Cerebellar cortex (tissue), 1 donor: ENCODE data around the gene EFNA4.
A peak's percentile ranks its signal among the peaks of the same experiment; 100 is the strongest.
"Not testable (repeated sequence)": the region's sequence is repeated elsewhere in the genome, so short reads cannot be mapped to it uniquely, and the experiment has no call there.

ENCODE experiments used
- DNase-seq: peaks from one replicate; pipeline ENCODE4 v3.0.0-alpha.2; 2015; ENCODE audit warnings: low spot score

Gene EFNA4

DNA sequence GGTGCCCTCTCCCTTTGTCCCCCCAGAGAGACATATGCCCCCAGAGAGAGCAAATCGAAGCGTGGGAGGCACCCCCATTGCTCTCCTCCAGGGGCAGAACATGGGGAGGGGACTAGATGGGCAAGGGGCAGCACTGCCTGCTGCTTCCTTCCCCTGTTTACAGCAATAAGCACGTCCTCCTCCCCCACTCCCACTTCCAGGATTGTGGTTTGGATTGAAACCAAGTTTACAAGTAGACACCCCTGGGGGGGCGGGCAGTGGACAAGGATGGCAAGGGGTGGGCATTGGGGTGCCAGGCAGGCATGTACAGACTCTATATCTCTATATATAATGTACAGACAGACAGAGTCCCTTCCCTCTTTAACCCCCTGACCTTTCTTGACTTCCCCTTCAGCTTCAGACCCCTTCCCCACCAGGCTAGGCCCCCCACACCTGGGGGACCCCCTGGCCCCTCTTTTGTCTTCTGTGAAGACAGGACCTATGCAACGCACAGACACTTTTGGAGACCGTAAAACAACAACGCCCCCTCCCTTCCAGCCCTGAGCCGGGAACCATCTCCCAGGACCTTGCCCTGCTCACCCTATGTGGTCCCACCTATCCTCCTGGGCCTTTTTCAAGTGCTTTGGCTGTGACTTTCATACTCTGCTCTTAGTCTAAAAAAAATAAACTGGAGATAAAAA is 23.5 kb downstream of the EFNA4 start:
- no peak for DNase-seq

GRCh38 chr1:155091071-155092051 is 27.8 kb downstream of the EFNA4 start:
- peak; percentile 73 for DNase-seq

- no peak for DNase-seq
These were observed 28.6 kb downstream of the EFNA4 start for GRCh38 chr1:155092131-155092530.

DNA sequence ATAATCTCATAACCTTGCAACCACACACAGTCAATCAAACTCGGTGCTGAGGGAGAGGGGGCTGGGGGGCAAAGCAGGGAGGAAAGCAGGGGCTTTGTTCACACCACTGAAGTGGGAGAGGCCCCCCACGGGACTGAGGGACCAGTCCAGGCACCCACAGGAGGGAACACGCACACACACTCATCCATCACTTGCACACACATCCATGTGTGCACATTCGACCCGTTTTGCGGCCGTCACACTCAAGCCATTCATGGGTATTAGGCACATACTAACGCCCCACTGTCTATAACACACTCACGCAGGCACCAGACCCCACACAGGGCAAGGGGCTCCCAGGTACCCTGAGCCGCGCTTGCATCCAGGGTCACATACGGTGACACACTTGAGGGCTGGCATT is 29.1 kb downstream of the EFNA4 start:
- no peak for DNase-seq

DNA sequence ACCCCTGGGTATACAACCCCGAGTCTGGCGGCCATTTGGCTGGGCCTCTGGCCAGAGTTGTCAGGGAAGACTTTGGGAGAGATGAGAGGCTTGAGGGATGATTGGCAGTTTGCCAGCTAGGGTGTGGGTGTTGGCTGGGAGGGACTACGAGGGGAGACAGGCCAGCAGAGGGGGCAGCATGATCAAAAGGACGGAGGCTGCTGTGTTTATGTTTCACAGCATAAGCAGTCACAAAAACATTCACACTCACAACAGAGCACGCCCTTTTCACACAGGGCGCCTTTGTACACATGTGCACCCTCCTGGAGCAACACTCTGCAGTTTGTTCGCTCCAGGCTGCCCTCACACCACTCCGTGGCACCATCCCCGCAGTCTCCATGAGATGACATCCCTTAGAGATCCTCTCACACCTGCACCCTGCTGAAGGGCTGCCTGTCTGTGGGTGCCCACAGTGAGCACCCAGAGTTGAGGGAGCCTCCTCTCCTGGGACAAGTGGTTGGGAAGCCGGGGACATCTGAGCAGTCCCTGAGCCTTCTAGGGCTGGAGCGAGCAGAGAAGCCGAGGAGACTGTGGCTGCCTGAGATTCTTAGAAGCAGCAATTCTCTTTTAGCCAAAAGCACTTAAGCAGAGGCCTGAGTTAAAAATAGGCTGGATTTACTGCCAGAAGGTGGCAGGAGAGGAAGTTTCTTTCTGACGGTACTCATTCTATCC is 30.5 kb downstream of the EFNA4 start:
- DNase-seq: peak; percentile 70

- no peak for DNase-seq
These were observed 31.0 kb downstream of the EFNA4 start for GRCh38 chr1:155094622-155094948.

- DNase-seq: no peak
These were observed 35.8 kb downstream of the EFNA4 start for GRCh38 chr1:155099331-155099730.

- DNase-seq: no peak
These were observed 39.8 kb downstream of the EFNA4 start for GRCh38 chr1:155103325-155103724.

- no peak for DNase-seq
These were observed 41.3 kb downstream of the EFNA4 start for GRCh38 chr1:155104605-155105534.

DNA sequence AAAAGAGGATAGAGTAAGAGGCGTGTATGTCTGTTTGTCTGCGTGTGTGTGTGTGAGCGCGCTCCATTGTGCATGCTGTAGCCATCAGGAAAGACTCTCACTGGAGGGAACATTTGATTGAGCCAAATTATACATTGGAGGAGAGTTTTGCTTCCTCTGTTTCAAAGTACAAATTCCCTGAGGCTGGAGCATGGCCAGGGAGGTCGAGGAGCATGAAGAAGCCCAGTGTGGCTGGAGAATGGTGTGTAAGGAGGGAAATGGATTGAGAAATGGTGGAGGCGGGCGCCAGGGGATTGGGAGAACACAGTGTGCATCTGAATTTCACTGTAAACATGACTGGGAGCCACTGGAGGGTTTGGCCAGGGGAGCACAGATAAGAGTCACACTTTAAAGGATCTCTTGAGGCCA is 42.1 kb downstream of the EFNA4 start:
- no peak for DNase-seq

DNA sequence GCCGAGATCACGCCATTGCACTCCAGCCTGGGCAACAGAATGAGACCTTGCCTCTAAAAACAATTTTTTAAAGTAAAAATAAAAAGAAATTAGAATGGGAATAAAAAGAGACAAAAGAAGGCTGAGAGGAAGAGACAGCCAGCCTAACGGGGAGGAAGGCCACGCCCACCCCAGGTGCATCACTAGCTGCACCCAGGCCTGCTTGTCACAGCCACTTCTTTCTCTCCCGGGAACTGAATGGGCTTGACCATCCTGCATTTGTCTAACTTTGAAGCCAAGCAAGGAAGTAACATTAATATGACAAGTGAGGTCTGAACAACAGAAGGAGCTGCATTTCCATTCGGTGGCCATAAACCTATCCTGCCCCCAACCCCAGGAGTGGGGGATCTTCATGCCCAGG is 43.3 kb downstream of the EFNA4 start:
- DNase-seq: no peak

DNA sequence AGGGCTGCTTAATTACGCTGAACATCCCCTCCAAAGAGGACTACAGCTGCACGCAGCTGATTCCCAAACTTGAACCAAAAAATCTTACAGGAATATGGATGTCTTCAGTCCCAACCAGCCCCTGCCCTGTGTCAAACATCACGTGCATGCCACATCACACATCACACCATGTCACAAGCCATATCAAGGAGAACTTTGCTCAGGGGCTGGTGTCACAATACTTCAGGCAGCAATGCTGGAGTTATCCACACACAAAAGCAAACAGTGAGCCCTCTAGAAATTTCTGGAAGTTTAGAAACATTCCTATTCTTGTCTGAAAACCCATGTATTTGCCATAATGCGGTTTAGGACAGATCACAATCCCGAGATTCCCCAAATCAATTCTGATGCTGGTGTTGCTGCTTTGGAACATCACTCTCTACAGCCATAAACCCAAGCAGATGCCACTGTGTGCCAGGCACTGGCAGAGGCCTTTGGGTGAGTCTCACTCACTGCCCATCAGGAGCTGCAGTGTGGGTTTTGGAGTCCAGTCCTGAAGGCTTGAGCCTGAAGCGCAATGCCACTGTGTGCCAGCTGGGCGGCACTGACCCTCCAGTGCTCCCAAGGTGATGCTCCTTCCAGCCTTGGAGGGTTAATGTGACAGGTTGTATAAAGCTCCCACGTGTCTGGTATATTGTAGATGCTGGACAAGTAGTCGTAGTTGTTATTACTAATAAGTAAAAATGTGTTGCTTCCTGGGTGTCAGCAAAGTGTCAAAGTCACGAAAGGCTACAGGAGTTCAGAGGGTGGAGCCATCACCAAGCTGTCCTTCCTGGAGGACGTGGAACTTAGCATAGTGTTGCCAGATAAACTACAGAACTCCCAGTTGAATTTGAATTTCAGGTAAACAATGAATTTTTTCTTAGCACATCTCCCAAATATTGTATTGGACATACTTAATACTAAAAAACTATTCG is 44.0 kb downstream of the EFNA4 start:
- no peak for DNase-seq

DNA sequence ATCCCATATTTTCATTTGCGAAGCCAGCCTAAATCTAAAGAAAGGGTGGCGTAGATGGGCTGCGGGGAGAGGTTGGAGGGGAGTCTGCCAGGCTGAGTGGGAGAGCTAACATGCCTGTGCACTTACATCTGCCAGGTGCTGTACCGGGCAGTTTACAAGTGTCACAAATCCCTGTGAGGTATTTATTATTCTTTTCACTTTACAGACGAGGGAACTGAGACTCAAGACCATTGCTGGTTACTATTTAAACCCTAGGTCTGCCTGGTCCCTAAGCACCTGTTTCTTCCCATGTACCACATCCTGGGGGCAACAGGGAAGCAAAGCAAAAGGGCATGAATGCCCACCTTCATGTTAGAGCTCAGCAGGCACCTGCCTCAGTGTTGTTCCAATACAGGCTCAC is 44.8 kb downstream of the EFNA4 start:
- DNase-seq: no peak

DNA sequence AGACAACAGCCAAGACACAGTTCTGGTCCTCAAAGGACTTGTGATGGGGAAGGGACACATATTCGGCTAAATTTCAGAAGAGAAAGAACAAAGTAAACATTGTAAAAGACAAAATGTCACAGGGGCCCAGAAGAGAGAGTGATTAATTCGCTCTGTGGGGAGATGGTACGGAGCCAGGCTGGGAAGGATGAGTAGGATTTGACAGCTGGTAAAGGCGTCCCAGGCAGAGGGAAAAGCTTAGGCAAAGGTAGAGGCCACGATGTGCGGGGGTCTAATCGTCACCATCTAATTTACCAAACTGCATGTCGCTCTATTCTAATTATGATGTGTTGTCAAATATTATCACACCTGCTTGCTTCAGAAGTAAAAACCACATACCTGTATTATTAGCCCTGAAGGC is 46.8 kb downstream of the EFNA4 start:
- DNase-seq: no peak

DNA sequence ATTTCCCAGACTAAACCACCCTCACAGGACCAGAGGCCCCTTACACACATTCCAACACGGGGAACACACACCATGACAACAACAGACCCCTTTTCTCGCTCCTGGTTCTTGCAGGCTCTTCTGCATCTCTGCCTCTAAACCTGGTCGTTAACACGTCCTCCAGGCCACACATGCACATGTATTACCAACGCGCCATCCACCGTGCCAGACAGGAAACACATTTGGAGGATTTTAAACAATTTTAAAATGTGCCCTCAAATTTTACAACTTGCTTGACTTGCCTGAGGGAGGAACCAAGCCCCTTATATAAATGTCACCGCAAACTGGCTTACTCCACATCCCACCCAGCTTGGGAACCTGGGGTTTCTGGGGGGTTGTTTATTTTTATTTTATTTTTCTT is 47.3 kb downstream of the EFNA4 start:
- no peak for DNase-seq

DNA sequence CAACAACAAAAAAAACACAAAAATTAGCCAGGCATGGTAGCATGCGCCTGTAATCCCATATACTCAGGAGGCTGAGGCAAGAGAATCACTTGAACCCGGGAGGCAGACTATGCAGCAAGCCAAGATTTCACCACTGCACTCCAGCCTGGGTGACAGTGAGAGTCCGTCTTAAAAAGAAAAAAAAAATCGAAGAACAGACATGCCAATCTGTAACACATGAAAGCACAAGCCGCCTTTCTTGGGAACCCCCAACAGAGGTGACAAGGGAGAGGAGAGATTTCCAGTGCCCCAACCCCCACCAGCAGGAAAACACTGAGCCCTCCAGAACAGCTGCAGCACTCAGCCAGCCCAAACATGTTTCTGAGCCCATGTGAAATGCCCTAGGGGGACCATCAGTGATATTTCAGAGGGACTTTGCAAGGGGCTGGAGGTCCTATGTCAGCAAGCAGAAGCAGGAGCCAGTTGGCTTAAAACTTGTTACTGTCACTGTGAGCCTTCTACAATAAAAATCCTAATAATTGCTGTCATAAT is 50.0 kb downstream of the EFNA4 start:
- DNase-seq: no peak

- no peak for DNase-seq
These were observed 52.7 kb downstream of the EFNA4 start for GRCh38 chr1:155116113-155116764.

DNA sequence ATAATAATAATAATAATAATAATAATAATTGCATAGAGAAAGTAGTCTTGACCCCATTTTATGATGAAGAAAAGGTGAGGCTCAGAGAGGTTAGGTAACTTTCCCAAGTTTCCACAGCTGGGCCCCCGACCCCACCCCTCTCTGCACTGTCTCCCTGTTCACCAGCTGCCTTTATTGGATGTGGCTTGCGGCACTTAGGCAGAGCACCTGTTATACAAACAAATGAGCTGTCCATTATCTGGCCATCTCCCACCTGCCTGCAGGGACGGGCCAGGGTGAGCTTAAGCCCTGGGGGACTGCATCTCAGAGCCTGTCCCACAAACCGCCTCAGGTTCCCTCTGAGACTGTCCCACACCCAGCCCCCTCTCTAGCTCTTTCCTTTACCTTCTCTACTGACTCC is 54.1 kb downstream of the EFNA4 start:
- DNase-seq: no peak

GRCh38 chr1:155118090-155118489 is 54.5 kb downstream of the EFNA4 start:
- not testable (repeated sequence) for DNase-seq
